SU-DHL-6 (cell line): ENCODE data around the gene VPS35L.

ENCODE experiments used
- H2AFZ ChIP-seq: fragments of 200-600 bp; sonication (generic); 2 replicates; pipeline ENCODE4 v1.6.1; 2014; ENCODE audit warnings: low read depth, mild to moderate bottlenecking, moderate library complexity, mixed read lengths, antibody characterized with exemption, low read length; ENCODE audit not compliant: severe bottlenecking
- H3F3A ChIP-seq: fragments of 200-600 bp; shearing (Covaris generic); 2 replicates; pipeline ENCODE4 v1.6.0; 2016; ENCODE audit warnings: antibody characterized with exemption, mild to moderate bottlenecking; ENCODE audit not compliant: insufficient read depth
- H3K27ac ChIP-seq: fragments of 200-600 bp; sonication (generic); 2 replicates; pipeline ENCODE4 v1.5.1; 2016; ENCODE audit warnings: low read depth, mild to moderate bottlenecking, low read length, moderate library complexity, mixed read lengths
- H3K27me3 ChIP-seq: fragments of 200-600 bp; sonication (generic), shearing (Covaris generic); 2 replicates; pipeline ENCODE4 v1.6.0; 2014; ENCODE audit warnings: mild to moderate bottlenecking, low read length
- H3K36me3 ChIP-seq: fragments of 200-600 bp; sonication (generic); 2 replicates; pipeline ENCODE4 v1.6.1; 2014; ENCODE audit warnings: mild to moderate bottlenecking, low read length, mixed read lengths
- H3K4me2 ChIP-seq: fragments of 300-600, 200-600 bp; shearing (Covaris generic), sonication (generic); 2 replicates; pipeline ENCODE4 v1.6.0; 2014; ENCODE audit warnings: low read length, low read depth, mild to moderate bottlenecking; ENCODE audit not compliant: poor library complexity, severe bottlenecking
- H3K4me3 ChIP-seq: fragments of 200-600 bp; sonication (generic); 2 replicates; pipeline ENCODE4 v1.5.1; 2014; ENCODE audit warnings: antibody characterized with exemption, low read length, mild to moderate bottlenecking, mixed read lengths; ENCODE audit not compliant: insufficient read depth, poor library complexity, severe bottlenecking
- H3K79me2 ChIP-seq: fragments of 200-600 bp; sonication (generic); 2 replicates; pipeline ENCODE4 v1.6.1; 2014; ENCODE audit warnings: mild to moderate bottlenecking, low read length, moderate library complexity; ENCODE audit not compliant: insufficient read depth
- H3K9ac ChIP-seq: fragments of 200-600 bp; sonication (generic); 2 replicates; pipeline ENCODE4 v1.7.0; 2014; ENCODE audit warnings: mild to moderate bottlenecking, low read length
- H3K9me2 ChIP-seq: fragments of 200-600 bp; sonication (generic); replicated peaks from 2 replicates; pipeline ENCODE4 v1.6.1; 2014; ENCODE audit warnings: low read length; ENCODE audit not compliant: insufficient read depth
- H3K9me3 ChIP-seq: fragments of 200-600 bp; sonication (generic); 2 replicates; pipeline ENCODE4 v1.6.1; 2014; ENCODE audit warnings: low read length, mixed read lengths; ENCODE audit not compliant: insufficient read depth
- H4K20me1 ChIP-seq: fragments of 200-600 bp; sonication (generic); 2 replicates; pipeline ENCODE4 v1.6.1; 2014; ENCODE audit warnings: low read depth, mild to moderate bottlenecking, antibody characterized with exemption, low read length, moderate library complexity, mixed read lengths
- CTCF ChIP-seq: fragments of 200-600 bp; sonication (generic); IDR thresholded peaks from one replicate; pipeline ENCODE4 v1.5.1; 2017; ENCODE audit warnings: antibody characterized with exemption, mild to moderate bottlenecking, low read length, moderate library complexity; ENCODE audit not compliant: insufficient read depth, poor library complexity, severe bottlenecking
- EZH2phosphoT487 ChIP-seq: fragments of 200-600 bp; sonication (generic), shearing (Covaris generic); conservative IDR thresholded peaks from 2 replicates; pipeline ENCODE4 v1.6.1; 2018; ENCODE audit warnings: mild to moderate bottlenecking, antibody characterized with exemption, low read length, moderate library complexity, mixed read lengths

Gene VPS35L

GRCh38 chr16:19718624-19718965 is 163.1 kb downstream of the VPS35L start:
- Histone ChIP-seq H3K9me3 (no peaks in the 10 kb centered on the region), H3K9me2 (no peaks in the 10 kb centered on the region), H3K36me3 (no peaks in the 10 kb centered on the region), H3K79me2 (peaks cover 24% of the 10 kb centered on the region), H4K20me1 (no peaks in the 10 kb centered on the region), H3K27ac (no peak overlapping the region), H3K9ac (peak overlapping the region; percentile 92), H3F3A (no peaks in the 10 kb centered on the region), H2AFZ (peak overlapping the region; percentile 70), H3K4me2 (peak overlapping the region; percentile 66), H3K27me3 (no peaks in the 10 kb centered on the region), H3K4me3 (peak overlapping the region; percentile 97)
- TF ChIP-seq EZH2phosphoT487 = no peak
- no peak for TF ChIP-seq CTCF

- Histone ChIP-seq H4K20me1 (no peaks in the 10 kb centered on the region), H3K9me2 (no peaks in the 10 kb centered on the region), H2AFZ (no peak overlapping the region), H3K4me2 (no peak overlapping the region), H3K36me3 (no peaks in the 10 kb centered on the region), H3K4me3 (no peak overlapping the region), H3K9me3 (no peaks in the 10 kb centered on the region), H3F3A (no peaks in the 10 kb centered on the region), H3K79me2 (peaks cover 4% of the 10 kb centered on the region), H3K27me3 (no peaks in the 10 kb centered on the region), H3K27ac (no peak overlapping the region), H3K9ac (no peak overlapping the region)
- TF ChIP-seq EZH2phosphoT487 (no peak), CTCF (no peak)
These were observed 166.9 kb downstream of the VPS35L start for GRCh38 chr16:19722269-19722952.

GRCh38 chr16:19722981-19723380 is 167.5 kb downstream of the VPS35L start:
- no peak for TF ChIP-seq CTCF
- no peak for TF ChIP-seq EZH2phosphoT487
- Histone ChIP-seq H3K4me2 (no peak overlapping the region), H3K27me3 (no peaks in the 10 kb centered on the region), H3F3A (no peaks in the 10 kb centered on the region), H3K27ac (no peak overlapping the region), H4K20me1 (no peaks in the 10 kb centered on the region), H3K4me3 (no peak overlapping the region), H3K9me2 (no peaks in the 10 kb centered on the region), H2AFZ (no peak overlapping the region), H3K79me2 (no peaks in the 10 kb centered on the region), H3K9ac (no peak overlapping the region), H3K9me3 (no peaks in the 10 kb centered on the region), H3K36me3 (no peaks in the 10 kb centered on the region)
